HT1080 (cell line): ENCODE results near the gene RHBDD1. TPM values are rescaled to one million over a fixed set of nuclear protein-coding genes. Genes with fewer than 3 reads are reported as not detected.
A peak's percentile ranks its signal among the peaks of the same experiment; 100 is the strongest.

Experiments
- DNase-seq: peaks from one replicate; pipeline ENCODE4 v3.0.0-alpha.2; 2015; ENCODE audit warnings: low read depth
- total RNA-seq: library from RNA; depleted of rRNA; stranded (reverse); fragments of >200 nt; shearing (Covaris generic); gene quantifications from 2 replicates; pipeline ENCODE4 v1.2.3, GENCODE V29; 2014

The RHBDD1 gene
- total RNA-seq, 1 experiment from 2014 or later: 7.7 TPM

DNA sequence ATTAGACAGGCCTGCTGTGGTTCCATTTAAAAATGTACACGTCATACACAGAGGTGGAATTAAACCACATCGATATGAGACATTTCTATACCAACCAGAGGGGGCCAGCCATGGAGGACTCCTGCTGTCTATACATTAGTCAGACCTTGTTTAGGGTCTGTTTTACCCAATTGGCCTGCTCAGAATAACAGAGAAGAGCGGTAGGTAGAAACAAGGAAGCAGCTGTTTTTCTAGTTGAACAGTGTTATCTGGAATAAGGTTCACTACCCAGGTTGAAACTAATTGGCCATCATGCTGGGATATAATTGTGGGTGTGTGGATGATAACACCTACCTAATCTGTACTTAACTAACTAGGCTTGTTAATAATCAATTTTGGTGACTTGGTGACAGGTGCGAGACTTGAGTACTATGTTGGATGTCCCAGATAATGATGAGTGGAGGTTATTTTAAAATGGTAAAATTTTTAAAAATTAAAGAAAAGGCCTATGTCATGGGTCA is 47.5 kb downstream of the RHBDD1 start:
- DNase-seq: no peak

DNA sequence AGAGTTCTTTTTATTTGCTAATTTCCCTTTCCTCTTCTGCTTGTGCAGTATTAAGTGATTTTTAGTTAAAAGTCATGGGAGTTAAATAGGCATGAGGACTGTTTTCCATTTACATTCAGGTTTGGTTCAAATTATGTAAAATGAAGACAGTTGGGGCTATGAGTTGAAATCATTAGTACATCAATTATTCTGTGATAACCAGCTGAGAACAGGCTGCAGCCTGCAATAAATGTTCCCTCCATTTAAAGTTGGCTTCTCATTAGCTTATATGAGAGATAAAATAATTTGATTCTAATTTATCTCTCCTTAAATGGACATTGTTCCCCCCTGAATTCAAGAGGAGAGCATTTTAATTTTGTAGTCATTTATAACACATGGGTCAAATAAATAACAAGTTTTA is 48.3 kb downstream of the RHBDD1 start:
- DNase-seq: no peak

DNA sequence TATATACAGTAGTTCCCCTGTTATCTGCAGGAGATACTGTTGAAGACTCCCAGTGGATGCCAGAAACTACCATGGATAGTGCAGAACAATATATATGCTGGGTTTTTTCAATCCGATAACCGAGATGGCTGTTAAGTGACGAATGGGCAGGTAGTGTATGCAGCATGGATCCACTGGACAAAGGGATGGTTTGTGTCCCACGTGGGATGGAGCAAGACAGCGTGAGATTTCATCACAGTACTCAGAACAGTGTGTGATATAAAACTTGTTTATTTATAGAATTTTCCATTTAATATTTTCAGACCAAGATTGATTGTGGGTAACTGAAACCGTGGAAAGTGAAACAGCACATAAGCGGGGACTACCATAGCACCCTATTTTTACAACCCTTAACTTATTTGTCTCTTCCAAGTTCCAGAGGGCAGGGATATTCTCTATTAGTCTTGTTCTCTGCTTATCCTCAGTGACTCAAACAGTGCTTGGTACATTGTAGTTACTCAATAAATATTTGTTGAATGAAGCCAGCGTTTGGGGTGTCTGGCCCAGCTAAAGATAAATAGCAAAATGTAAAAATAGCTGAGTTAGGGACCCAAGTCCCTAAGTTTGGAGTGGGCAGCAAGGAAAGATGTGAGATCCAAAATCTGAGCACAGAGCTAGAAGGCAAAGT is 50.0 kb downstream of the RHBDD1 start:
- DNase-seq: no peak

DNA sequence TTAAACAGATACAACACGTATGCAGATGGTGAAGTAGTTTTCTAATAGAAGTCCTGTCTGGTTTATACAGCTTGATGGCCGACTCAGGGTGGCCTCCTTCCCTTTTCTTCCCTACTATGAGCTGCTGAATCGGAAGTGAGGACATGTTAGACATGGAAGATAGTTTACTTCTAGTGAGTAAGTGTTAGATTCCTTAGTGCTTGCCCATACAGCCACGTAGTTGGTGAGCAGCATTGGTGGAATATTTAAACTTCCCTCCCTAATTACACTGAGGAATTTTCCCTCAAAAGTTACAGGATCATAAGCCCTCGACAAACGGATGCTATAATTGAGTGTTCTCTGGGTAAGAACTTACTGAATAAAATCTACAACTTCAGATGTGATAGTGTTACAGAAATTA is 52.1 kb downstream of the RHBDD1 start:
- no peak for DNase-seq

DNA sequence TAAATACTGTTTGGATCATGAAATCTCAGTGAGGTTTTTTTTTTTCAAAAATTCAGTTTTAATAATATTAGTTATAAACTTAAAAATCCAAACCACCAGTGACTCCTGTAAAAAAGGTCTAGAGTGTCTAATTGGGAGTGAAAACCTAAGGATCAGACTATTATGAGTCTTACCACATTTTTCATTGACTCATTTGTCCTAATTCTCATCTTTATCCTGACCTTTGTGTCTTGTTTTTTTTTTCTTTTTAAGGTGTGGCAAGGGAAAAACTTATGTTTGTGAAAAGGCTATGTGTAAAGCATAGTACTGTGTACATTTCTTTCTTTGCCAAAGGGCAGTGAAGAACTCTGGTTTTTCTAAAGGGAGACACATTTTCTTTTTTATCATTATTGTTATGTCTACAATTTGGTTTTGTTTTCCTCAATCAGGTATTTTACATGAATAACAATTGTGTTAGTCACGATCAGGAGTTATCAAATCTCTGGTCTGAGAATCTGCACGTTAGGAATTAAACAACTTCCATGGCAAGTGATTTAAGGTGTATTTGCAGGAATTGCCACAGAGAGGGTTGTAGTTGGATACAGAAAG is 52.6 kb downstream of the RHBDD1 start:
- no peak for DNase-seq

DNA sequence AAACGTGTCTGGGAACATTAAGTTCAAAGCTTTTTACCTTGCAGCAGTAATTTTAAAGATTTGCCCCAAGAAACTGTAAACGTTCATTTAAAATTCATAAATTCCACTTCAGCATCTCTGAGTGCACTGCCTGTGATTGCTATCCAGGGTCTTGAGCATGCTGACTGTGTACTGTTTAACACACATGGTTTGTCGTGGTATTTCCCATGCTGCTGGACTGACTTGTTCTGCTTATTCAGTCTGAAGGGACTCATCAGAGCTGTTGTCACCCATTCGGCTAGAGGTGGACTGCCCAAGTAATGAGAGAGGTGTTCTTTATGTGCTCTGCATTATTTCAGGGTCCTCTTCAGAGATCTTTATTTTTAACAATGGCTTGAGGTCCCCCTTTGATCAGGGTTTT is 53.1 kb downstream of the RHBDD1 start:
- no peak for DNase-seq

DNA sequence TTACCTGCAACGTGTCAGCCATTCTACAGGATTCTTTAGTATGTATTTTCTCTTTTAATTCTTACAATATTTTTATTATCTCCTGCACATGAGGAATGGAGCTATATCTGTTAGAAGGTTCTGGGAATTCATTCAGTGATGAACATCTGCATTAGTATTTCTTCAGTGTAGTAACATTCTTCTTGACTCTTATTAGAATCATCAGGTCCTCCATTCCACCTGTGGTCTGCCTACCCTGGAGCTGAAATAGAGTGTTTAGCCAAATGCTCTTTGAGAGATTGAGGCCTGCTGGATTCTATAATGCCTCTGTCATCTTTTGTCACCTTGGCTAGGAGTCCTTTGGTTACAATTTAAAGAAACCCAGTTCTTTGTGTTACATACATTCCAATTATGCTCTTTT is 54.4 kb downstream of the RHBDD1 start:
- no peak for DNase-seq

DNA sequence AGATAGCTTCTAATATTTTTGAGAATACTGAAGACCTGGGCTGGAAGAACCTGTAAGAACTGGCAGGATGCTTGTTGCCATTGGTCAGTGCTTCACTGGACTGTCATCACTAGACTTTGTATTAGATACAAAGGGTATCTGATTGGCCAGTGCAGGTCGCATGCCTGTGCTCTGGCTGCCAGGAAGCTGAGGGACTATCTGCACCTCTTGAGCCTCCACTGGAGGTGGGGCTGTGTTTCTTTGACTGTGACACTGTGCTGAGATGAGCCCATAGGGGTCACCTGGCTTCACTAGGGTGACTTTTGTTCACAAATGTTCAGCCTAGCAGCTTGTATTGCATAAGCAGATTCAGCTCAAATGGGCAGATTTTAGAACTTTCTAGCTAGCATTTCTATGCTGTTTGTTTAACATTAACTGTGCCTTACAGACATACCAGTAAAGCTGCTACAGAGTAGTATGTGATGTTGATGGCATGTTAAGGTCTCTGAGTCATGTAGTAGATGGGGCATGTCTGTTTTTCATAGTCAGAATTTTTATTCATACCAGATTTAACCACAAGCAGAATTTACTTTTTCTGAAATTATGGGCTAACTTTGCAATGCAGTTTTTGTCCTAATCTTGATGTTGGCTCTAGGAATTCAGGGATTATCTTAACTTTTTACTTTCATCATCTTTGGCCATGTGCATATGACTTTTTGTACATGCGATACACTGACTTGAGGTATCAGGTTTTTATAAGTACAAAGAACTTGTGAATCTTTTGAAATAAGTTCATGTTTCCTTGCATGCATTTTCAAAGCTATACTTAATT is 56.1 kb downstream of the RHBDD1 start:
- DNase-seq: no peak

DNA sequence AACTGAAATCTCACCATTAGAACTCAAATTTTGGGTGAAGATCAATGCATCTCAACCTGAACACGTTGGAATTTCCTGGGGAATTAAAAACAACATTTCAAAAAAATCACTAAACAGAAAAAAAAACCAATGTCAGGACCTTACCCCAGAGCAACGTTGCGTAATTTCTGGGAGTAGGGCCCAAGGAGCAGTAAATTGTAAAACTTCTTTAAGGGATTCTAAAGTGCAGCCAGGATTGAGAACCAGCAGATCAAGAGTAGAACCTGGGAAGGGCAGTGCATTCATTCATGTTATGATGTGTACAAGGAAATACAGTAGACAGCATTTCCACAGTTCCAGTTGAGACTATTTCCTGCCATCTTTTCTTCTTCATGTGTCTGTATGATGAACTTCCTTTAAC is 56.9 kb downstream of the RHBDD1 start:
- DNase-seq: no peak

DNA sequence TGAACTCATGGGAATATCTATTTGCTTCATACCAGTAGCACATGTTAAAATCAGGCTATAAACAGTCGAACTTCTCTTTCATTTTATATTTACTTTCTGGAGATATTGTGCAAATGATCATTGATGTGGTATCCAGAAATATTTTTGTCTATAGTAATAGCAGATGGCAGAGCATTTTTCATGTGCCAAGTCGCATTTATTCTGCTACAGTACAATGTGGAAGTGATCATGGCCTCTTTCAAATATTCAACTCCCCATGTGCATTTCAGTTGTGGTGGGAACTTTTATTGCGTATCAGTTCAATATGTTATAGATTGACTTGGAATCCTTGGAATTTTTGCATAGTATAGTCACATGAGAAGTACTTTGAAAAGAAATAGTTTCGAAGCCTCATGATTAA is 57.4 kb downstream of the RHBDD1 start:
- no peak for DNase-seq

DNA sequence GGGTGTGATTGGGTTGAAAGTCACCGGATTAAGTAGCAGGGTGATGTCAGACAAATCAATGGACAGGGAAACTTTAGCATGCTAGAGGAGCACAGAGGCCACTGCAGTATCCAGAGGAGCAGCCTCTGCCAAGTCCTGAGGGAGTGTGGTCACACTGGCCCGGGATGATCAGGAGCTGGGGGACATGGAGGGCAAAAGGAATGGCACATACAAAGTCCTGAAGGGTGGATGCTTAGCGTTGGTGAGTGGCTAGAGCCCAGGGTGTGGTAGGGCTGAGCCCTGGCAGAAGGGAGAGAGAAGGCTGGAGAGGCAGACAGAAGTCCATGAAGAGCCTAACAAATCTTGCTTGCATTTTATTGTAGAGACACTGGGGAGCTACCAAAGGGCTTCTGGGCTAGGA is 58.9 kb downstream of the RHBDD1 start:
- DNase-seq: no peak

DNA sequence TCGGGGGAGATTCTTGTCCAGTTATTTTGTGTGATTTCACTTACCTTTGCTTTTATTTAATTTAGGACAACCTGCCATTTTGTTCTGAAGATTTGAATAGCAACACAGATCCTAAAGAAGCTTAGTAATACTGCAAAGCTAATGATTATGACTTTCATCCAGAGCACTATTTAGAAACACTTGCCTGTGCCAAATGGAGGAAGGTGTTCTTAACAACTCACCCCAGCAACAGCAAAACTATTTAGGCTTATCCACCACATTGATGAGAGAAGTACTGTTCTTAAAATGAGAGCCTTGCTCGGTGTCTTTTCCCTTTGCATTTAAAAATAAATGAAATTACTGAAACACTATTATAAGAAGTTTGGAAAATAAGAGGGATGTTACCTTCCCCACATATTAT is 59.7 kb downstream of the RHBDD1 start:
- DNase-seq: no peak

DNA sequence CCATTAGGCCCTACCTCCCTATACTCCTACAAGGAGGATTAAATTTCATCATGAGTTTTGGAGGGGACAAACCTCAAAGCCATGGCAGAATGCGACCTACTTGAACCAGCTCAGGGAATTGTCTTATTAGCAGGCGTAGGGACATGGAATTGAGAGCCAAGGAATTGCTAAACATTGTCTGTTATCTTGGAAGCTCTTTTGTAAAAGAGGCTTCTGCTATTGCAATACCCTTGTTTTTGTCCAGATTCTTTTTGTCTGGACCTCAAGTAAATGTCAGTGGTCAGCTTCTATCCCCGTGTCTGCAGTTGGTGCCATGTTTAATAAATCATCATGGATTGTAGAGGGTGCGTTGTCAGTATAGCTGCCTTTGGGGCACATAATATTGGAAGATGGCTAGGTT is 62.3 kb downstream of the RHBDD1 start:
- no peak for DNase-seq

DNA sequence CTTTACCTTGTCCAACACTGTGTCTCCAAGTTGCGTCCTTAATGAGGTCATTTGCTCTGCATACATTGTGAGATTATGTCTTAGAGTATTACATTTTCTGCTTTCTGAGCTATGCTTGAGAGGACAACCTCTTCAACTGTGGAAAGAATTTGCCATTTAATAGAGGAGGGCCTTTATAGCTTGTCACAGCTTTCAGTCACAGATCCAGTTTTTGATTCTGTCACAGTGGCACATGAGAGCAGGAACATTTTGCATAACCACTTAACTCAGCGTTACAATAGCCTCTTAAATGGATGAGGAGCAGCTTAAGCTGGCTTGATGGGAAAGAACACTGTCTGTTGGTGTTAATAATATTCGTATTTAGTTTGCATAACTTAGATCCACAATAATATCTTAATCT is 63.0 kb downstream of the RHBDD1 start:
- no peak for DNase-seq

DNA sequence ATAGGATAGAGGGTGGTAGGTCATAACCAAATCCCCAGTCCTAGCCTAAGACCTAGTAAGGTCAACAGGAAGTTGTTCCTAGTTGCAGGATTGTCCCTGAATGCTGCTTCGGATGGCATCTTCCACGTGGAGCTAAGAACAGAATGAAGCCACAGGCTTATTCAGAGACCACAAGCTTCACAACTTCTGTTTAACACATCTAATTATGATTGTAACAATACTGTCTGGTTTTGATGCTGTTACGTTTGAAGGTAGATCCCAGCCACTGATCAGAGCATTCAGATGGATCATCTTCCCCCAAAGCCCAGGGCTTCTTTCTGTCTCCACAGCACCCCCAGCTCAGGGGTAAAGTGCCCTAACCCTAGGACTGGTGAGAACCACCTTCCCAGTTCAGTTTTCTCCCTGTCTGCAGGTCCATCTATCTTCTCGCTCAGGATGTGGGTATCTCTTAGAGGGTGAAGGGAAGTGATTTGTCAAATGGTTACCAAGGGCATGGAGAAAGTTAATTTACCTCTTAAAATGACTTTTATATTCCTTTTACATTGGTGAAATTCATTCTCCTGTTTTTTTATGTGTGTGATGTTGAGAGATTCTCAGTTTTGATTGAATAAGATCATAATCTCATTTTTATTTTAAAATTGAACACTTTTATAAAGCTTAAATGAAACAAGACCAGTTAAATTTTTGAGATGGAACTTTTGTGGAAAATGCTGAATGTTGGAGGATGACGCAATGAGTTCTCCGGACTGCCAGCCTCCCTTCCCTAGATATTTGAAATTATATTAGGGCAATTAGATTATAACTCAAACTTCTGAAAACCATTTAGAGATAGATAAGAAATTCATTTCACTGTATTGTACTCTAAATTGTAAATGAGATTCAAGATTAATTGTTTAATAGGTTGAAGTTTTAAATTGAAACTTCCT is 66.5 kb downstream of the RHBDD1 start:
- no peak for DNase-seq

DNA sequence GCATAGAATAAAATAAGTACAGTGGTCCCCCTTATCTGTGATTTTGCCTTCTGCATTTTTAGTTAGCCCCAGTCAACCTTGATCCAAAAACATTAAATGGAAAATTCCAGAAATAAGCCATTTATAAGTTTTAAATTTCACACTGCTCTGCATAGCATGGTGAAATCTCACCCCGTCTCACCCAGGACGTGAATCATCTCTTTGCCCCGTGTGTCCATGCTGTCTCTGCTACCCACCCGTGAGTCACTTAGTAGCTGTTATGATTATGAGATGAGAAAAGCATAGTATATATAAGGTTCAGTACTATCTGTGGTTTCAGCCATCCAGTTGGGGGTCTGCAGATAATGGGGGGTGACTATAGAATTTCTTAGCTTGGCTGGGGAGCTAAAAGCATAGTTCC is 67.3 kb downstream of the RHBDD1 start:
- peak; percentile 74 for DNase-seq

DNA sequence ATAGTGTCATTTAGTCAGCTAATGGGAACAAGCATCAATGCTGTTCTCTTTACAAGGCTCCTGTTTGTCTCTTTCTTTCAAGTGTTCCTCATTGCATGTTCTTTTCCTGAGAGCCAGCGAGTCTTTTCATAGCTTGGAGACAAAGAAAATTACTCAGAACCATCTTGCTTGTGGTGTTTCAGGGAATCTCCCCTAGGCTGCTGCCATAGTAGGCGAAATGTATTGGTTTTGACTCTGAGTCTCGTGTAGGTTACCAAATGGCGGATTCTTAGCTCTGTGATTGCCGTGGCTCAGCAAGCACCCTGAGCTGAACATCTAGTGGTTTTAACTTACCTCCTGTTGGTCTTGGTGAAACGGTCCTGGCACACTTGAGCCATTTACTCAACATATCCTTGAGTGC is 68.7 kb downstream of the RHBDD1 start:
- DNase-seq: no peak

DNA sequence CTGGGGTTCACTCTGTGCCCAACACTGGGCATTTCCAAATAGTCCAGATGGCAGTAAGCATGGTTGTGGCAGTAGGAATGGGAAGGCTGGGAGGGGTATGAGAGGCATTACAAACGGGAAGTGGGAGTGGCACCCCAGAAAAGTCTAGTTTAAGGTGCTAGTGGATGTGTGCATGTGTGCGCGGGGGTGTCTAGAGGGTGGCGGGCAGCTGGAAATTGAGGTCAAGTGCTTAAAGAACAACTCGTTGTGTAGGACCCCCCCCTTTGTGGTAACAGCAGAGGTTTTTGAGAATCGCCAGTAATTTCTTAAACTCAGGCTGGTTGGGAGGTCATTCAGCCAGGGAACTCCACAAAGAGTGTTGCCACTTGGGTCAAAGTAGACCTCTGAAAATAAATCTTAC is 69.9 kb downstream of the RHBDD1 start:
- no peak for DNase-seq

DNA sequence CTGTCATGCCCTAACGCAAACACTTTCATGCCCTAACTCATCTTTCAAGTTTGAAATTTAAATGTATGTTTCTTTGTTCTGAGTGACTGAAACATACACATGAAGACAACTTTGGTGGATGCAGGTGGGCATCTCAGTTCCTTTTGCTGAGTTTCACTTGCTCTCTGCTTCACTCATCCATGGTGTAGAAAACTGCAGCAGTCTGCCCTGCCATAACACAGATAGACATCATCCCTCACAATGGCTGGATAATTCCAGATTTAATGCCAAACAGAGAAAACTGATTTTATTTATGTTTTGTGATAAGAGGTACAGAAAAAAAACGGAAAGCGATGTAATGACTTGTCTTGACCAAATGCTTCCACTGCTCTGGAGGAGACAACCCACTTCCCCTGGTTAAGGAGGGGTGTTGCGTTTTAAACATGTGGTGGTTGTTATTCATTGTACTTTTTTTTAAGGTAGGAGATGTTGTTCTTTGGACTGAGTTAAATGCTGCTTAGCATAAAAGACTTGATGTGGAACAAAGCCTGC is 70.4 kb downstream of the RHBDD1 start:
- no peak for DNase-seq

DNA sequence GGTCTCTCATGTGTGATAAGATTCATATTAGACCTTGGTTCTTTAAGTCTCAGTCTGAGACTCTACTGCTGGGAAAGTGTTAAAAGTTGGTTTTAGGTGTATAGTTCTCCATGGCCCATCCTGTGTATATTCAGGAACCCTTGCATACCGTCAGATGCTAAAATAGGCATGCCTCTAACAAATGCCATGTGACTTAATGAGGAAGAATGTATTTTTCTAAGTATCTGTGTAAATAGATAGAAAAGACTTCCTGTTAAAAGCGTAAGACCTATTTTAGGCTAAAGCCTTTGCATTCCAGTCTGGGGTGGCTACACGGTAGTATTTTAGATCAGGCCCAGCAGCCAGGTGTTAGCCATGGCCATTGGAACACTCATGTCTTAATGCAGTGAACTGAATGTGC is 73.3 kb downstream of the RHBDD1 start:
- no peak for DNase-seq

DNA sequence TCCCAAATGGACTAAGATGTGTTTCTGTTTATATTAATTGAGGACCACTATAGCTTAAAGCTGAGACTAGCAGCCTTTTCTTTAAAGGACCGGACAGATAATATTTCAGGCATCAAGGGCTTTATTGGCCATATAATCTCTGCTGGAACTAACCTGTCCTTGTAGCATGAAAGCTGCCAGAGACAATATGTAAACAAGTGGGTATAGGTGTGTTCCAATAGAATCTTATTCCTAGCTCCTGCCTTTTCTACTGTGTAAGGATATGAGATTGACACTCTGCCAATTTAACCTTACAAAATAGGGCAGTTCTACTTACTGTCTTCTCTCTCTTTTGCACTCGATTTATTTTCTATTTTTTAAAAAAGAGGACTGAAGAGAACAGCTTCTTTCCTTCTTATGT is 74.0 kb downstream of the RHBDD1 start:
- no peak for DNase-seq
